ENCODE measurements around the gene EIF2S2.

DNA sequence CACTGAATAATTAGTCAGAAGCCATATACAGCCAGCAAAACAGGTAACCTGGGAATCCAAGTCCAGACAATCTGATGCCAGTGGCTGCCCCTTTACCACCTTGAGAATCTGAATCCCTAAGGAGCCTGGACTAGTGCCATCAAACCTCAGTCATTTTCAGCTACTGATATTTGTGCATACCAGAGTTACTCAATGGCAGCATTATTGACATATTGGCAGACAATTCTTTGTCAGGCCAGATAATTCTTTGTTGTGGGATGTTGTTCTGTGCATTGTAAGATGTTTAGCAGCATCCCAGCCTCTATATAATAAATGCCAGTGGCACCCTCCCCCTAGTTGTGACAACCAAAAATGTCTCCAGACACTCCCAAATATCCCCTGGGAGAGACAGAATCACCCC, 3.2 kb upstream of the EIF2S2 start:
- TF ChIP-seq RAD21 (conservative IDR thresholded peaks at IDR 0.05 in 1 of 2, IDR thresholded peaks at IDR 0.05 in 1 of 2) (no peak), NR3C1 (IDR thresholded peaks at IDR 0.05) (no peak), POLR2A (IDR thresholded peaks at IDR 0.05; ENCODE audit: low read length) (no peak), SREBF2 (IDR thresholded peaks at IDR 0.05) (no peak), CHD2 (IDR thresholded peaks at IDR 0.05; ENCODE audit: low read length, partially characterized antibody) (no peak), POLR2AphosphoS2 (conservative IDR thresholded peaks at IDR 0.05; ENCODE audit: low read length) (no peak), RFX5 (IDR thresholded peaks at IDR 0.05) (no peak), PHF8 (IDR thresholded peaks at IDR 0.05; ENCODE audit: borderline replicate concordance, low read depth) (no peak)
- TF ChIP-seq, protein P1, sequence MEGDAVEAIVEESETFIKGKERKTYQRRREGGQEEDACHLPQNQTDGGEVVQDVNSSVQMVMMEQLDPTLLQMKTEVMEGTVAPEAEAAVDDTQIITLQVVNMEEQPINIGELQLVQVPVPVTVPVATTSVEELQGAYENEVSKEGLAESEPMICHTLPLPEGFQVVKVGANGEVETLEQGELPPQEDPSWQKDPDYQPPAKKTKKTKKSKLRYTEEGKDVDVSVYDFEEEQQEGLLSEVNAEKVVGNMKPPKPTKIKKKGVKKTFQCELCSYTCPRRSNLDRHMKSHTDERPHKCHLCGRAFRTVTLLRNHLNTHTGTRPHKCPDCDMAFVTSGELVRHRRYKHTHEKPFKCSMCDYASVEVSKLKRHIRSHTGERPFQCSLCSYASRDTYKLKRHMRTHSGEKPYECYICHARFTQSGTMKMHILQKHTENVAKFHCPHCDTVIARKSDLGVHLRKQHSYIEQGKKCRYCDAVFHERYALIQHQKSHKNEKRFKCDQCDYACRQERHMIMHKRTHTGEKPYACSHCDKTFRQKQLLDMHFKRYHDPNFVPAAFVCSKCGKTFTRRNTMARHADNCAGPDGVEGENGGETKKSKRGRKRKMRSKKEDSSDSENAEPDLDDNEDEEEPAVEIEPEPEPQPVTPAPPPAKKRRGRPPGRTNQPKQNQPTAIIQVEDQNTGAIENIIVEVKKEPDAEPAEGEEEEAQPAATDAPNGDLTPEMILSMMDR (IDR thresholded peaks at IDR 0.05) = no peak
- TF ChIP-seq, protein P2, sequence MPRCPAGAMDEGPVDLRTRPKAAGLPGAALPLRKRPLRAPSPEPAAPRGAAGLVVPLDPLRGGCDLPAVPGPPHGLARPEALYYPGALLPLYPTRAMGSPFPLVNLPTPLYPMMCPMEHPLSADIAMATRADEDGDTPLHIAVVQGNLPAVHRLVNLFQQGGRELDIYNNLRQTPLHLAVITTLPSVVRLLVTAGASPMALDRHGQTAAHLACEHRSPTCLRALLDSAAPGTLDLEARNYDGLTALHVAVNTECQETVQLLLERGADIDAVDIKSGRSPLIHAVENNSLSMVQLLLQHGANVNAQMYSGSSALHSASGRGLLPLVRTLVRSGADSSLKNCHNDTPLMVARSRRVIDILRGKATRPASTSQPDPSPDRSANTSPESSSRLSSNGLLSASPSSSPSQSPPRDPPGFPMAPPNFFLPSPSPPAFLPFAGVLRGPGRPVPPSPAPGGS (IDR thresholded peaks at IDR 0.05) = no peak

All from A549 (cell line).